GM12801 (cell line): Measurements from ENCODE around the gene EID2.

Experiments
- CTCF ChIP-seq: IDR thresholded peaks from one replicate; pipeline ENCODE4 v1.5.1; 2011; ENCODE audit warnings: control low read depth; ENCODE audit not compliant: insufficient read length; ENCODE audit errors: extremely low read depth

EID2 gene

DNA sequence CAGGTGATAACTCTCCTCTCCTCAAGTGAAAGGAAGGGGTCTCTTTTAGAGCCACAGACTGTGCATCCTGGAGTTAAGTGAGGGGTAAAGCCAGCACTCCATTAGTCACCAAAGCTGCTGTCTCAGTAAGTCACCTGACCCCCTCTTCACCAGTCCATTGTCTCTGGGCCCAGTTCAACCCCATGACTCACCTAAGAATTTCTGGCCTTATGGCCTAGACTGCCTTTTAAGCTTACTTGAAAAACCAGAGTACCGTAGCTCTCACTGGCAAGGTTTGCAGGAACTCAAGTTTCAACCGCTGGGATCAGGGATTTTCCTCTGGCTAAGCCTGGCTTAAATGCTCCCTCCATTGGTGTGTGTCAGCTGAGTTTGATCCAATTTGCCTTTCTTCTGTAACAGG is 23.4 kb upstream of the EID2 start:
- TF ChIP-seq CTCF: no peak

DNA sequence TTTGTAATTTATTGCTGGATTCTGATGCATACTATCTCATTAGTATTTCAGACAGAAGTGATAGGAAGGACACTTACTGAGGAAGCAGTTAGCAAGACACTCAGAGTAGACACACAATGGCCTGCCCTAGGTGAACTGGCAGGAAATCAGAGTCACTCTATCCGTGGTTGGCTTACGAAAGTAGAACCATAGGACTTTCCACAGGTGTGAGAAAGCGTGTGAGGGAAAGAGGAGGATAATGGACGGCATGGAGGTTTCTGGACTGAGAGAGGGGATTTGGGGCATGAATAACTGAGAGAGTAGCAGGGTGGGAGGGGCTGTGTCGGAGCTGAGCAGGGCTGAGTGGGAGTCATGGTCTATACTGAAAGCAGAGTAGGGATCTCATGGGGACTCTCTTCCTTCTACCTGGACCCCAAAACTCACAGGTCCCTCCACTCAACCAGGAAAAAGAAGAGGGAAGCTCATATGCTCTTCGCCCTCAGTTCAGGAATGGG is 18.7 kb upstream of the EID2 start:
- TF ChIP-seq CTCF: no peak

DNA sequence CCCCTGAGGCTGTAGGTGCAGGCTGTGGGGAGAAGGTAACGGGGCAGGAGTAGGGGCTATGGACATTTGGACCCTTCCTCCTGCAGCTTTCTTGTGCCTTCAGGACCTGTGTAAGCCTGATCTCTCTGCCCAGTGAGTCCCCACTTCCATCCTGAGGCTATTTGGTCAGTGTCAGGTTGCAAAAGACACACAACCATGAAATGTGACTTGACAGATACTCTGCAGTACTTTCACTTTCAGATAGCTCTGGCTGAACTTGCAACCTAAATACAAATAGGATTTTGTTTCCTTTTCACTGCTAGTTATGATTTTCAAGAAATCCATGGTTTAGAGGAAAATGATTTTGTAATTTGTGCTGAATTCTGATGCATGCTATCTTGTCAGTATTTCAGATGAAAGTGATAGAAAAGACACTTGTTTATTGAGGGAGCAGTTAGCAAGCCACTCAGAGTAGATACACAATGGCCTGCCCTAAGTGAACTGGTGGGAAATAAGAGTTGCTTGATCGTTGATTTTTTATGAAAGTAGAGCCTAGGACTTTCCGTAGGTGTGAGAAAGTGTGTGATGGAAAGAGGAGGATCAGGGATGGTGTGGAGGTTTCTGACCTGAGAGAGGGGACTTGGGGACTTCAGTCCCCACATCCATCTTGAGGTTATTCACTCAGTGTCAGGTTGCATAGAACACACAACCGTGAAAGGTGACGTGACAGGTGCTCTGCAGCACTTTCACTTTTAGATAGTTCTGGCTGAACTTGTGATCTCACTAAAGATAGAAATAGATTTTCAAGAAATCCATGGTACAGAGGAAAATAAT is 18.1 kb upstream of the EID2 start:
- TF ChIP-seq CTCF: no peak

- TF ChIP-seq CTCF: no peak
Observed at GRCh38 chr19:39555883-39556282, 15.9 kb upstream of the EID2 start.

DNA sequence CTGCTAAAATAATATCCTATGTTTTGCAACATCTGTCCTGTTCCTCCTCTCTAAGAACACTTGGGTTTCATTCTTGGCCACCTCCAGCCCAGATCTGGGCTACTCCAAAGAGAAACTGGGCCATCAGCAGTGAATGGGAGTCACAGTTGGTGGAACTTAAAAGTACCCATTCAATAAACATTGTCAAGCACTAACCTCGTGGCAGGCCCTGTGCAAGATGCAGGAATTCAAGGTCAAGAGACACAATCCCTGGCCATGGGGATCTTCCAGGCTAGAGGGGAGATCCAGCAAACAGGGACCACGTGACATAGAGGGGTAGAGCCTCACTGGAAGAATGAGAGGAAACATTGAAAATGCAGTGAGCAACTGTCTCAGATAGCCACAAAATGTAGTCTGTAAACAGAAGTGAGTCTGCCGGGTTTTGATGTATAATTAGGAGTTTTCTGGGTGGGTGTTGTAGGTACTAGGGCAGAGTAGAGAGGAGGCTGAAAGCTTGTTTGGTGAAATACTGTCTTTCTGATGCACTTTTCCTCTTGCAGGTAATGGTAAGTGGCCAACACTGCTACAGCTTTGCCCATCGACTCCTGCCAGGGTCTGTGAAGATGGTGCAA is 14.8 kb upstream of the EID2 start:
- no peak for TF ChIP-seq CTCF

- no peak for TF ChIP-seq CTCF
Observed at GRCh38 chr19:39553082-39553652, 13.2 kb upstream of the EID2 start.

GRCh38 chr19:39550197-39550596 is 10.2 kb upstream of the EID2 start:
- no peak for TF ChIP-seq CTCF
